ENCODE measurements around the gene MAMDC2.
"Not testable (repeated sequence)": the region's sequence is repeated elsewhere in the genome, so short reads cannot be mapped to it uniquely, and the experiment has no call there.

Gene MAMDC2

GRCh38 chr9:70197216-70198044, 153.8 kb downstream of the MAMDC2 start:
- Histone ChIP-seq H3K36me3 (ENCODE audit: control insufficient read depth in 2 of 2, insufficient read depth in 2 of 2, low read length in 2 of 2) (no peaks in the 10 kb centered on the region), H3K27ac (ENCODE audit: low read depth in 2 of 2, low read length in 2 of 2) (no peak overlapping the region), H3K4me3 (ENCODE audit: low read length in 2 of 2) (no peak overlapping the region), H3K9me3 (ENCODE audit: control insufficient read depth in 2 of 2, low read length in 2 of 2) (no peaks in the 10 kb centered on the region), H3K27me3 (ENCODE audit: control insufficient read depth in 2 of 2, insufficient read depth in 2 of 2, low read length in 2 of 2) (no peaks in the 10 kb centered on the region), H3K4me1 (ENCODE audit: control insufficient read depth in 2 of 2, insufficient read depth in 2 of 2, low read length in 2 of 2) (no peaks in the 10 kb centered on the region), H3K9ac (ENCODE audit: low read depth in 1 of 2, low read length in 2 of 2) (no peak overlapping the region)

GRCh38 chr9:70204743-70205142, 161.1 kb downstream of the MAMDC2 start:
- not testable (repeated sequence) for H3K4me1 ChIP-seq (ENCODE audit: control insufficient read depth in 2 of 2, insufficient read depth in 2 of 2, low read length in 2 of 2); H3K9ac ChIP-seq (ENCODE audit: low read depth in 1 of 2, low read length in 2 of 2); H3K36me3 ChIP-seq (ENCODE audit: control insufficient read depth in 2 of 2, insufficient read depth in 2 of 2, low read length in 2 of 2); H3K27ac ChIP-seq (ENCODE audit: low read depth in 2 of 2, low read length in 2 of 2); H3K27me3 ChIP-seq (ENCODE audit: control insufficient read depth in 2 of 2, insufficient read depth in 2 of 2, low read length in 2 of 2); H3K4me3 ChIP-seq (ENCODE audit: low read length in 2 of 2); H3K9me3 ChIP-seq (ENCODE audit: control insufficient read depth in 2 of 2, low read length in 2 of 2)

GRCh38 chr9:70205366-70206020, 161.8 kb downstream of the MAMDC2 start:
- H3K4me3 ChIP-seq (ENCODE audit: low read length in 2 of 2) = no peak overlapping the region
- no peak overlapping the region for H3K9ac ChIP-seq (ENCODE audit: low read depth in 1 of 2, low read length in 2 of 2)
- H3K36me3 ChIP-seq (ENCODE audit: control insufficient read depth in 2 of 2, insufficient read depth in 2 of 2, low read length in 2 of 2) = no peaks in the 10 kb centered on the region
- H3K27me3 ChIP-seq (ENCODE audit: control insufficient read depth in 2 of 2, insufficient read depth in 2 of 2, low read length in 2 of 2) = no peaks in the 10 kb centered on the region
- H3K4me1 ChIP-seq (ENCODE audit: control insufficient read depth in 2 of 2, insufficient read depth in 2 of 2, low read length in 2 of 2) = no peaks in the 10 kb centered on the region
- H3K9me3 ChIP-seq (ENCODE audit: control insufficient read depth in 2 of 2, low read length in 2 of 2) = no peaks in the 10 kb centered on the region
- H3K27ac ChIP-seq (ENCODE audit: low read depth in 2 of 2, low read length in 2 of 2) = no peak overlapping the region

GRCh38 chr9:70217029-70217428, 173.4 kb downstream of the MAMDC2 start:
- Histone ChIP-seq H3K9ac (ENCODE audit: low read depth in 1 of 2, low read length in 2 of 2) (no peak overlapping the region), H3K27ac (ENCODE audit: low read depth in 2 of 2, low read length in 2 of 2) (no peak overlapping the region), H3K36me3 (ENCODE audit: control insufficient read depth in 2 of 2, insufficient read depth in 2 of 2, low read length in 2 of 2) (peaks cover 7 to 8% of the 10 kb centered on the region in 2 donors), H3K4me3 (ENCODE audit: low read length in 2 of 2) (no peak overlapping the region), H3K9me3 (ENCODE audit: control insufficient read depth in 2 of 2, low read length in 2 of 2) (peaks cover 0 to 6% of the 10 kb centered on the region in 2 donors), H3K4me1 (ENCODE audit: control insufficient read depth in 2 of 2, insufficient read depth in 2 of 2, low read length in 2 of 2) (no peaks in the 10 kb centered on the region), H3K27me3 (ENCODE audit: control insufficient read depth in 2 of 2, insufficient read depth in 2 of 2, low read length in 2 of 2) (no peaks in the 10 kb centered on the region)

GRCh38 chr9:70218767-70219166, 175.1 kb downstream of the MAMDC2 start:
- H3K9me3 ChIP-seq (ENCODE audit: control insufficient read depth in 2 of 2, low read length in 2 of 2) = no peaks in the 10 kb centered on the region
- H3K27ac ChIP-seq (ENCODE audit: low read depth in 2 of 2, low read length in 2 of 2) = no peak overlapping the region
- H3K36me3 ChIP-seq (ENCODE audit: control insufficient read depth in 2 of 2, insufficient read depth in 2 of 2, low read length in 2 of 2) = peaks cover 0 to 4% of the 10 kb centered on the region in 2 donors
- H3K4me1 ChIP-seq (ENCODE audit: control insufficient read depth in 2 of 2, insufficient read depth in 2 of 2, low read length in 2 of 2) = no peaks in the 10 kb centered on the region
- H3K27me3 ChIP-seq (ENCODE audit: control insufficient read depth in 2 of 2, insufficient read depth in 2 of 2, low read length in 2 of 2) = no peaks in the 10 kb centered on the region
- no peak overlapping the region for H3K4me3 ChIP-seq (ENCODE audit: low read length in 2 of 2)
- H3K9ac ChIP-seq (ENCODE audit: low read depth in 1 of 2, low read length in 2 of 2) = no peak overlapping the region

- no peak overlapping the region for H3K4me3 ChIP-seq (ENCODE audit: low read length in 2 of 2)
- no peaks in the 10 kb centered on the region for H3K9me3 ChIP-seq (ENCODE audit: control insufficient read depth in 2 of 2, low read length in 2 of 2)
- H3K27ac ChIP-seq (ENCODE audit: low read depth in 2 of 2, low read length in 2 of 2) = no peak overlapping the region
- peaks cover 0 to 7% of the 10 kb centered on the region in 2 donors for H3K36me3 ChIP-seq (ENCODE audit: control insufficient read depth in 2 of 2, insufficient read depth in 2 of 2, low read length in 2 of 2)
- H3K27me3 ChIP-seq (ENCODE audit: control insufficient read depth in 2 of 2, insufficient read depth in 2 of 2, low read length in 2 of 2) = no peaks in the 10 kb centered on the region
- H3K9ac ChIP-seq (ENCODE audit: low read depth in 1 of 2, low read length in 2 of 2) = no peak overlapping the region
- H3K4me1 ChIP-seq (ENCODE audit: control insufficient read depth in 2 of 2, insufficient read depth in 2 of 2, low read length in 2 of 2) = no peaks in the 10 kb centered on the region
Observed at GRCh38 chr9:70220216-70220615, 176.6 kb downstream of the MAMDC2 start.

GRCh38 chr9:70222354-70222753, 178.7 kb downstream of the MAMDC2 start:
- Histone ChIP-seq H3K9me3 (ENCODE audit: control insufficient read depth in 2 of 2, low read length in 2 of 2) (no peaks in the 10 kb centered on the region), H3K9ac (ENCODE audit: low read depth in 1 of 2, low read length in 2 of 2) (no peak overlapping the region), H3K27ac (ENCODE audit: low read depth in 2 of 2, low read length in 2 of 2) (no peak overlapping the region), H3K4me1 (ENCODE audit: control insufficient read depth in 2 of 2, insufficient read depth in 2 of 2, low read length in 2 of 2) (no peaks in the 10 kb centered on the region), H3K4me3 (ENCODE audit: low read length in 2 of 2) (no peak overlapping the region), H3K27me3 (ENCODE audit: control insufficient read depth in 2 of 2, insufficient read depth in 2 of 2, low read length in 2 of 2) (no peaks in the 10 kb centered on the region), H3K36me3 (ENCODE audit: control insufficient read depth in 2 of 2, insufficient read depth in 2 of 2, low read length in 2 of 2) (peaks cover 0 to 7% of the 10 kb centered on the region in 2 donors)

- Histone ChIP-seq H3K27me3 (ENCODE audit: control insufficient read depth in 2 of 2, insufficient read depth in 2 of 2, low read length in 2 of 2) (no peaks in the 10 kb centered on the region), H3K9ac (ENCODE audit: low read depth in 1 of 2, low read length in 2 of 2) (no peak overlapping the region), H3K9me3 (ENCODE audit: control insufficient read depth in 2 of 2, low read length in 2 of 2) (no peaks in the 10 kb centered on the region), H3K27ac (ENCODE audit: low read depth in 2 of 2, low read length in 2 of 2) (no peak overlapping the region), H3K4me3 (ENCODE audit: low read length in 2 of 2) (no peak overlapping the region), H3K36me3 (ENCODE audit: control insufficient read depth in 2 of 2, insufficient read depth in 2 of 2, low read length in 2 of 2) (peaks cover 0 to 4% of the 10 kb centered on the region in 2 donors), H3K4me1 (ENCODE audit: control insufficient read depth in 2 of 2, insufficient read depth in 2 of 2, low read length in 2 of 2) (no peaks in the 10 kb centered on the region)
Observed at GRCh38 chr9:70228118-70228517, 184.5 kb downstream of the MAMDC2 start.

- peaks cover 0 to 4% of the 10 kb centered on the region in 2 donors for H3K36me3 ChIP-seq (ENCODE audit: control insufficient read depth in 2 of 2, insufficient read depth in 2 of 2, low read length in 2 of 2)
- H3K9ac ChIP-seq (ENCODE audit: low read depth in 1 of 2, low read length in 2 of 2) = no peak overlapping the region
- H3K27ac ChIP-seq (ENCODE audit: low read depth in 2 of 2, low read length in 2 of 2) = no peak overlapping the region
- H3K9me3 ChIP-seq (ENCODE audit: control insufficient read depth in 2 of 2, low read length in 2 of 2) = no peaks in the 10 kb centered on the region
- H3K27me3 ChIP-seq (ENCODE audit: control insufficient read depth in 2 of 2, insufficient read depth in 2 of 2, low read length in 2 of 2) = no peaks in the 10 kb centered on the region
- H3K4me3 ChIP-seq (ENCODE audit: low read length in 2 of 2) = no peak overlapping the region
- no peaks in the 10 kb centered on the region for H3K4me1 ChIP-seq (ENCODE audit: control insufficient read depth in 2 of 2, insufficient read depth in 2 of 2, low read length in 2 of 2)
Observed at GRCh38 chr9:70228611-70229010, 185.0 kb downstream of the MAMDC2 start.

GRCh38 chr9:70229026-70229425, 185.4 kb downstream of the MAMDC2 start:
- Histone ChIP-seq H3K9ac (ENCODE audit: low read depth in 1 of 2, low read length in 2 of 2) (no peak overlapping the region), H3K27ac (ENCODE audit: low read depth in 2 of 2, low read length in 2 of 2) (no peak overlapping the region), H3K4me3 (ENCODE audit: low read length in 2 of 2) (no peak overlapping the region), H3K4me1 (ENCODE audit: control insufficient read depth in 2 of 2, insufficient read depth in 2 of 2, low read length in 2 of 2) (no peaks in the 10 kb centered on the region), H3K9me3 (ENCODE audit: control insufficient read depth in 2 of 2, low read length in 2 of 2) (no peaks in the 10 kb centered on the region), H3K27me3 (ENCODE audit: control insufficient read depth in 2 of 2, insufficient read depth in 2 of 2, low read length in 2 of 2) (no peaks in the 10 kb centered on the region), H3K36me3 (ENCODE audit: control insufficient read depth in 2 of 2, insufficient read depth in 2 of 2, low read length in 2 of 2) (peaks cover 0 to 2% of the 10 kb centered on the region in 2 donors)

Data from mucosa of rectum (tissue), 2 donors.